GM12878 (cell line): ENCODE measurements around the gene SUPT4H1. TPM values are rescaled to one million over a fixed set of nuclear protein-coding genes. Genes with fewer than 3 reads are reported as not detected.

Source experiments
- ATAC-seq: fragments of 200-7000 bp; cut with Tn5 transposase; 3 replicates; pipeline ENCODE4 v1.9.1; 2020; ENCODE audit warnings: mild to moderate bottlenecking, moderate library complexity
- BruUV-seq: library from RNA; stranded (reverse); fragments of 400-500 nt; replicated peaks from 2 replicates; lab custom pipeline; 2021; lab: Mats Ljungman, UMichigan
- CTCF ChIA-PET: fragments of 300-600 bp; sonication (Branson Sonifier 250); formaldehyde crosslinking; extraction: SDS; loops from one replicate; lab custom pipeline; 2021; ENCODE audit warnings: inconsistent platforms; lab: Yijun Ruan, JAX
- POLR2A ChIA-PET: fragments of 350-600 bp; formaldehyde crosslinking; extraction: SDS; loops from one replicate; lab custom pipeline; 2021; ENCODE audit warnings: inconsistent platforms; lab: Charles Lee
- RAD21 ChIA-PET: fragments of 300-600 bp; sonication (Branson Sonifier 250); formaldehyde crosslinking; loops from one replicate; lab custom pipeline; 2023; ENCODE audit warnings: antibody characterized with exemption; ENCODE audit not compliant: unreplicated experiment; lab: Charles Lee
- SMC1A ChIA-PET: fragments of 300-600 bp; sonication (Branson Sonifier 250); formaldehyde crosslinking; loops from one replicate; lab custom pipeline; 2023; ENCODE audit not compliant: unreplicated experiment, uncharacterized antibody; lab: Charles Lee
- DNase-seq: peaks from one replicate; pipeline ENCODE4 v3.0.0-alpha.2; 2011; ENCODE audit warnings: low read depth, low spot score
- FAIRE-seq: peaks from 3 replicates; lab custom pipeline; 2011; peaks lifted over from hg19 to GRCh38; lab: Jason Lieb, UNC
- H2AFZ ChIP-seq: 2 replicates; pipeline ENCODE4 v1.6.0; 2011; ENCODE audit warnings: low read depth, low read length, control low read depth; ENCODE audit not compliant: control insufficient read depth
- H3K27ac ChIP-seq: 2 replicates; pipeline ENCODE4 v1.5.1; 2011; ENCODE audit warnings: control low read depth; ENCODE audit not compliant: control insufficient read depth, insufficient read depth
- H3K27me3 ChIP-seq, 2 experiments: replicated peaks in 1 of 2; 2 replicates each; pipeline versions ENCODE4 v1.6.0 to v1.6.1; 2011; ENCODE audit warnings: low read length in 1 of 2; ENCODE audit not compliant: control insufficient read depth in 2 of 2, insufficient read depth in 2 of 2
- H3K36me3 ChIP-seq, 2 experiments: 2 replicates each; pipeline ENCODE4 v1.5.1; 2011; ENCODE audit warnings: low read length in 1 of 2; ENCODE audit not compliant: control insufficient read depth in 2 of 2, insufficient read depth in 2 of 2
- H3K4me1 ChIP-seq: 2 replicates; pipeline ENCODE4 v1.6.1; 2011; ENCODE audit warnings: mild to moderate bottlenecking, low read length, moderate library complexity, mixed read lengths; ENCODE audit not compliant: control insufficient read depth, insufficient read depth
- H3K4me2 ChIP-seq: 2 replicates; pipeline ENCODE4 v1.6.0; 2011; ENCODE audit warnings: control low read depth; ENCODE audit not compliant: control insufficient read depth, insufficient read depth
- H3K4me3 ChIP-seq: fragments of 200-600 bp; sonication (generic); 2 replicates; pipeline ENCODE4 v1.5.1; 2016
- H3K79me2 ChIP-seq: 2 replicates; pipeline ENCODE4 v1.6.0; 2011; ENCODE audit warnings: low read length; ENCODE audit not compliant: control insufficient read depth, insufficient read depth
- H3K9ac ChIP-seq: 2 replicates; pipeline ENCODE4 v1.8.0; 2011; ENCODE audit warnings: low read length, control low read depth, mixed read lengths; ENCODE audit not compliant: control insufficient read depth, insufficient read depth
- H3K9me3 ChIP-seq: replicated peaks from 3 replicates; pipeline ENCODE4 v1.5.1; 2011; ENCODE audit warnings: mild to moderate bottlenecking, low read length; ENCODE audit not compliant: control insufficient read depth, insufficient read depth
- H4K20me1 ChIP-seq: 2 replicates; pipeline ENCODE4 v1.6.0; 2011; ENCODE audit not compliant: control insufficient read depth, insufficient read depth
- BCL11A ChIP-seq: IDR thresholded peaks from 2 replicates; pipeline ENCODE4 v1.6.1; 2011; ENCODE audit warnings: low read depth, low read length
- CBFB ChIP-seq: IDR thresholded peaks from 2 replicates; pipeline ENCODE4 v1.6.1; 2016; ENCODE audit warnings: antibody characterized with exemption, low read depth
- EP300 ChIP-seq, 2 experiments: fragments of 150-350 bp in 1 of 2; IDR thresholded peaks; 2 replicates each; pipeline ENCODE4 v1.6.1; 2011 to 2012; ENCODE audit warnings: low read depth in 2 of 2, low read length in 2 of 2, borderline replicate concordance in 1 of 2, improper control_type of control experiment in 1 of 2, inconsistent platforms in 1 of 2; ENCODE audit not compliant: control insufficient read depth in 1 of 2
- ETV6 ChIP-seq, 2 experiments: fragments of 450-650 bp in 1 of 2; IDR thresholded peaks in 1 of 2; conservative IDR thresholded peaks in 1 of 2; 2 replicates each; pipeline ENCODE4 v1.6.1; 2014; ENCODE audit warnings: antibody characterized with exemption in 1 of 2, borderline replicate concordance in 1 of 2, low read depth in 1 of 2, mild to moderate bottlenecking in 1 of 2, moderate library complexity in 1 of 2
- NR2C1 ChIP-seq: fragments of 450-650 bp; IDR thresholded peaks from 2 replicates; pipeline ENCODE4 v1.6.1; 2017; ENCODE audit warnings: antibody characterized with exemption, mild to moderate bottlenecking, moderate library complexity
- RAD21 ChIP-seq: IDR thresholded peaks from 2 replicates; pipeline ENCODE4 v1.6.1; 2011; ENCODE audit warnings: mild to moderate bottlenecking, low read depth, low read length, moderate library complexity; ENCODE audit not compliant: insufficient read depth
- SMAD1 ChIP-seq: fragments of 450-650 bp; IDR thresholded peaks from 2 replicates; pipeline ENCODE4 v1.6.1; 2018; ENCODE audit warnings: mild to moderate bottlenecking, low read depth; ENCODE audit not compliant: partially characterized antibody
- TAF1 ChIP-seq: IDR thresholded peaks from 2 replicates; pipeline ENCODE4 v1.6.1; 2011; ENCODE audit warnings: mild to moderate bottlenecking, low read depth, low read length, borderline replicate concordance
- YBX1 ChIP-seq: fragments of 450-650 bp; IDR thresholded peaks from 2 replicates; pipeline ENCODE4 v1.6.1; 2016; ENCODE audit warnings: antibody characterized with exemption
- ZBTB11 ChIP-seq: fragments of 450-650 bp; formaldehyde crosslinking; IDR thresholded peaks from 2 replicates; pipeline ENCODE4 v1.5.0; 2022; ENCODE audit warnings: mild to moderate bottlenecking, missing genetic modification characterization
- ZZZ3 ChIP-seq: IDR thresholded peaks from 2 replicates; pipeline ENCODE4 v1.6.1; 2011; ENCODE audit warnings: low read depth; ENCODE audit not compliant: control insufficient read depth, insufficient read length
- WGBS: methylation state at CpG from one replicate; pipeline ENCODE4 v1.1.6; 2016; ENCODE audit warnings: low lambda C conversion rate; ENCODE audit not compliant: insufficient replicate concordance, insufficient coverage; ENCODE audit errors: missing lambda C conversion rate; 5-methylcytosine and 5-hydroxymethylcytosine counted together
- in situ Hi-C: fragments of 300-500 bp; cut with MboI; formaldehyde crosslinking; loops from 9 replicates; pipeline ENCODE4 v1.14.3; 2018; ENCODE audit warnings: mixed read lengths
- intact Hi-C: fragments of 100-400 bp; cut with micrococcal nuclease; formaldehyde crosslinking; loops from one replicate; pipeline ENCODE4 v1.14.2; 2022; ENCODE audit not compliant: unreplicated experiment
- polyA plus RNA-seq, 11 experiments: library from polyadenylated mRNA; depleted of rRNA in 4 of 11; unstranded in 6 of 11; stranded (reverse) in 5 of 11; fragments of >200 nt; fragmentation: Nextera tagmentation in 4 of 11; fragmentation: Illumina TruSeq in 1 of 11; extraction: Ambion mirVana in 4 of 11; extraction: Trizol in 1 of 11; gene quantifications; 1 replicate in 1 of 11; 2 replicates in 10 of 11; pipeline versions ENCODE4 v1.2.1 to v1.2.3, GENCODE V29; 2011 to 2016; ENCODE audit warnings: inconsistent platforms in 2 of 11, missing spikeins in 2 of 11, low read depth in 1 of 11
- total RNA-seq, 4 experiments: library from RNA; depleted of rRNA in 3 of 4; stranded (reverse); fragments of >200 nt in 3 of 4; fragmentation: Illumina TruSeq in 1 of 4; extraction: Trizol in 1 of 4; gene quantifications; 2 replicates each; pipeline versions ENCODE4 v1.2.1 to v1.2.3, GENCODE V29; 2013 to 2021

SUPT4H1 gene
- total and polyA plus RNA-seq, 10 of the 15 experiments (the other 5 are each of a cell fraction or from before 2014, with no cell fraction given): 83.8 to 293 (median 128) TPM

- no peaks in the 10 kb centered on the region for H3K79me2 ChIP-seq
Observed at GRCh38 chr17:58370309-58370708, 18.3 kb upstream of the SUPT4H1 start.

GRCh38 chr17:58369214-58370031 lies 17.4 kb upstream of the SUPT4H1 start:
- Histone ChIP-seq H3K36me3 (peaks cover 0 to 12% of the 10 kb centered on the region in 2 experiments; a peak in 2 of 4 replicates), H3K27me3 (no peaks in the 10 kb centered on the region), H3K4me1 (no peaks in the 10 kb centered on the region), H3K79me2 (no peaks in the 10 kb centered on the region), H3K27ac (no peak overlapping the region), H2AFZ (no peak overlapping the region), H3K9me3 (no peaks in the 10 kb centered on the region), H3K4me2 (no peak overlapping the region), H3K4me3 (no peak overlapping the region), H3K9ac (no peak overlapping the region), H4K20me1 (no peaks in the 10 kb centered on the region)
- 14% methylated on average over 5 of the region's 5 CpGs for WGBS
- CTCF ChIA-PET: interaction anchor here (0.9 to 2.0 kb wide), 6 partner anchors 10 to 57 kb away, joined by 3 to 7 read pairs (median 3); no protein-coding TSS in a partner anchor
- no peak for DNase-seq
- FAIRE-seq: no peak
- in situ Hi-C loops (no loop called here), intact Hi-C loops (no loop called here)
- POLR2A ChIA-PET: interaction anchor here (0.5 to 1.2 kb wide), 3 partner anchors 9 to 835 kb away, joined by 3 read pairs; no protein-coding TSS in a partner anchor
- RAD21 ChIA-PET: interaction anchor here (1.4 kb wide), 1 partner anchor 48 kb away, joined by 5 read pairs; the partner anchor contains the start of gene RNF43
- TSS peak; percentile 46 for BruUV-seq
- ATAC-seq: no peak
- SMC1A ChIA-PET: interaction anchor here (0.6 to 4.8 kb wide), 7 partner anchors 9 to 58 kb away, joined by 3 to 22 read pairs (median 3); no protein-coding TSS in a partner anchor
- no peak for TF ChIP-seq ZZZ3
- no peak for TF ChIP-seq CBFB
- TF ChIP-seq TAF1: no peak
- TF ChIP-seq EP300 (IDR thresholded peaks at IDR 0.05; ENCODE audit: borderline replicate concordance in 1 of 2, control insufficient read depth in 1 of 2, low read depth in 2 of 2, low read length in 2 of 2): no peak
- TF ChIP-seq ETV6 (conservative IDR thresholded peaks at IDR 0.05 in 1 of 2, IDR thresholded peaks at IDR 0.05 in 1 of 2; ENCODE audit: borderline replicate concordance in 1 of 2, low read depth in 1 of 2): no peak
- no peak for TF ChIP-seq BCL11A
- no peak for TF ChIP-seq ZBTB11 (CRISPR knock-in tag)
- no peak for TF ChIP-seq NR2C1
- TF ChIP-seq SMAD1: no peak
- TF ChIP-seq YBX1: no peak

More at GRCh38 chr17:58370309-58370708, 18.3 kb upstream of the SUPT4H1 start:
- Histone ChIP-seq H3K9me3 (no peaks in the 10 kb centered on the region), H3K36me3 (peaks cover 0 to 11% of the 10 kb centered on the region in 2 experiments; a peak in 2 of 4 replicates), H3K4me3 (no peak overlapping the region), H2AFZ (no peak overlapping the region), H3K4me2 (no peak overlapping the region), H3K27ac (no peak overlapping the region), H3K27me3 (no peaks in the 10 kb centered on the region), H3K4me1 (no peaks in the 10 kb centered on the region), H4K20me1 (no peaks in the 10 kb centered on the region), H3K9ac (no peak overlapping the region)
- intact Hi-C loops (no loop called here), in situ Hi-C loops (no loop called here)
- SMC1A ChIA-PET: interaction anchor here (0.6 to 4.8 kb wide), 4 partner anchors 13 to 57 kb away, joined by 3 to 22 read pairs (median 4); no protein-coding TSS in a partner anchor
- POLR2A ChIA-PET: interaction anchor here (0.5 to 1.2 kb wide), 3 partner anchors 8 to 834 kb away, joined by 3 read pairs; no protein-coding TSS in a partner anchor
- no peak for DNase-seq
- no peak for FAIRE-seq
- ATAC-seq: no peak
- RAD21 ChIA-PET: interaction anchor here (1.4 kb wide), 1 partner anchor 47 kb away, joined by 5 read pairs; the partner anchor contains the start of gene RNF43
- CTCF ChIA-PET: interaction anchor here (1.0 to 2.0 kb wide), 3 partner anchors 9 to 53 kb away, joined by 3 to 7 read pairs (median 4); no protein-coding TSS in a partner anchor
- BruUV-seq: no TSS peak
- 57% methylated on average over 5 of the region's 5 CpGs for WGBS
- TF ChIP-seq RAD21: no peak
